ENCODE results near the gene PPTC7.
"Not testable (repeated sequence)": the region's sequence is repeated elsewhere in the genome, so short reads cannot be mapped to it uniquely, and the experiment has no call there.

PPTC7 gene

DNA sequence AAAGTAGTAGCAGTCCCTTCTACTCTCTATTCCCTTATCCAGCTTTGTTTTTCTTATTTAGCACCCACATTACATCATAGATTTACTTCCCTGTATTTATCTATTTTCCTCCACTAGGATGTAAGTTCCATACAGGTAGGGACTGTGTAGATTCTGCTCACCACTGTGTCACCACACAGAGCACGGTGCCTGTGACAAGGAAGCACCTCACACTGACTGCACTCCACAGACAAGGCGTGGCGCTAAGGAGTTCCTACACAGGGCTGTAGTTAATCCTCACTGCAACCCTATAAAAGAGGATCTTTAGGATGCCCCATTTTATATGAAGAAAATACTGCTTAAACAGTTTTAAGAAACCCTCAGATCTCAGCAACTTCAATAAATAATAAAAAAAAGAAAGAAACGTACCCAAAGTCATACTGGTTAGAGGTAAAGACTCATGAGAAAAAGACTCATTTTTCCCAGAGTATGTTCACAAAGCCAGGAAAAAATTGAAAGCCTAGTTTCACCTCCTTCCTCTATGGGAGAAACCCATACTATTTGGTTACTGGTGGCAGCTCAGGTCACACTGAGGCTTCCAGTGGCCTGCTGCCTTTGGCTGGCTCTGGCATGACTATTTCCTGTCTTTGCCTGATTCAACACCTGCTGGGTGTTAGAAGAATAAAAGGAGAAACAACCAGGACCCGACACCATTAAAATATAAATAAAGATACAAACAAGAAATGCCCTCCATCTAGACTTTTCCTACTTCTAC, 44.1 kb downstream of the PPTC7 start:
- in situ Hi-C loops (cut with MboI; ENCODE audit: low sequenced_read_pairs): no loop called here

GRCh38 chr12:110537605-110538409, 45.3 kb downstream of the PPTC7 start:
- in situ Hi-C loops (cut with MboI; ENCODE audit: low sequenced_read_pairs): no loop called here

DNA sequence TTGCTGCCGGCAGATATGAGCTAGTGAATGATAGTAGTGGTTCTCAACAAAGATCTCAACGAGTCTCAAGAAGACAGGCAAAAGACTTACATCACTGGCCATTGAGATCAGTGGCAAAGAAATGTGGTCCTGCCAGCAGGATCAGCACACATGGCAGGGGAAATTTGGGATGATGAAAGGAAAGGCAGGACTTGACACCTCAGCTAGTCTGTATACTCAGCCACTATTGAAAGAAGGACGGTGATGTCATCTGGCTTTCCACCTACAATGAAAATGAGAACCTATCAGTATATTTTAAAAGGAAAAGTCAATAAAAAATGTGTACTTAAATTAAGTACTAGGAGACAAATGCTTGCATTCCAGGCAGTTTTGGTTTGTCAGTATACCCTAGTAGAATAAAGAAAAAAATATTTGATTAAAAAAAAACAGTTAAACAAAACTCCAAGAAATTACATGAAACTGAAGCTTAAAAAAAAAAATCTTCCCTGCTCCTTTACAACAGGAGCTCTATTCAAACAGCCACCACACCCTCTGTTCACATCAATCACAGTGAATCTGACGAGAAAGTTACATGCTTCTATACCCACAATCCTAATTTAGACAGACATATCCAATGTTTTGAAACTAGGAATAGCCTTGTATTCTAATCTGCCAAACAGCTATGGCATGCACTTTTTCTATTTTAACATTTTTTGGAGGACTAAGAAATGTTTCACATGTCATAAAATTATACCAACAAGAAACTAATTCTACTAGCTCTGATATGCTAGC, 46.1 kb downstream of the PPTC7 start:
- in situ Hi-C loops (cut with MboI; ENCODE audit: low sequenced_read_pairs): no loop called here

DNA sequence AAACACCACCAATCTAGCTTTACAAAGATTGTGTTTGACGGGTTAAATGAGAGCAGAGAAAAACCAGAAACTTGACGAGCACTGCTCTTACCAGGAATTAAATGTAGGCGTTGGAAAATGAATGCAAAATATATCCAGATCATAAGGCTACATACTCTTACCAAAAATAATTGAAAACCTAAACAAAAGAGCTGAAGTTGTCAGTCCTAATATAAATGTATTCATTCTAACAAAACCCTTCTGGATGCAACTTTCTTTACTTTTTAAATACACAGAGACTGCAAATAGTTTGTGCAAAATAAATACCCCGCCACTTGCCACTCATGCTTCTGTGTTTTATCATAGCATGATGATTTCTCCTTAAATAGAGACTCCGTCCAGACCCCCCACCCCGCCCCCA, 48.3 kb downstream of the PPTC7 start:
- in situ Hi-C loops (cut with MboI; ENCODE audit: low sequenced_read_pairs): no loop called here

DNA sequence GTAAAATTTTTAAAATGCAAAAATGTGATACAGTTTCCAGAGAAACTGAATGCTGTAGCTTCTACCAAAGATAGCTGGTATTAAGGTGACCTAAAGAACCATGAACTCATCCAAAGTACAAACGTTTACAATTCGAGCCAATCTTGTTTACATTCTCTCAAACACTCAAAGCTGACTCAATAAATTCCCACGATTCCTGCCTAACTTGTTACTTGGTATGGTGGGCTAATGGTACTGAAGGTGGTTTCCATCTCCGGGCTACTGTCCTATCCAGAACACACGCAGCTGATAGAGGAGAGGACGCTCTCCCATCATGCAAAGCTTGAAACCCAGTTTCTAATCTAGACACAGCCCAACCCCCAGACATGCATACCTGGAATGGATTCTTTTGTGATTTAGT, 49.5 kb downstream of the PPTC7 start:
- in situ Hi-C loops (cut with MboI; ENCODE audit: low sequenced_read_pairs): no loop called here

DNA sequence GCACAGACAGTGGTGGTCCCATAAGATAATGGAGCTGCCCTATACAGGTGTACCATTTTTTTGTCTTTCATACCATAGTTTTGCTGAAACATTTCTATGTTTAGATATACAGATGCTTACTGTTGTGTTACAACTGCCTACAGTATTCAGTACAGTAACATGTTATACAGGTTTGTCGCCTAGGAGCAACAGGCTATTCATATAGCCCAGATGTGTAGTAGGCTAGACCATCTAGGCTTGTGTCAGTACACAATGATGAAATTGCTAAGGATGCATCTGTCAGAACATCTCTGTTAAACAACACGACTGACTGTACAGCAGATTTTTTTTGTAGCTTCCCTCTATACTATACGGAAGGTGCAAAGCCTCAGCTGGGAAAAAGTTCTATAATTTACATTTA, 50.5 kb downstream of the PPTC7 start:
- in situ Hi-C loops (cut with MboI; ENCODE audit: low sequenced_read_pairs): no loop called here

DNA sequence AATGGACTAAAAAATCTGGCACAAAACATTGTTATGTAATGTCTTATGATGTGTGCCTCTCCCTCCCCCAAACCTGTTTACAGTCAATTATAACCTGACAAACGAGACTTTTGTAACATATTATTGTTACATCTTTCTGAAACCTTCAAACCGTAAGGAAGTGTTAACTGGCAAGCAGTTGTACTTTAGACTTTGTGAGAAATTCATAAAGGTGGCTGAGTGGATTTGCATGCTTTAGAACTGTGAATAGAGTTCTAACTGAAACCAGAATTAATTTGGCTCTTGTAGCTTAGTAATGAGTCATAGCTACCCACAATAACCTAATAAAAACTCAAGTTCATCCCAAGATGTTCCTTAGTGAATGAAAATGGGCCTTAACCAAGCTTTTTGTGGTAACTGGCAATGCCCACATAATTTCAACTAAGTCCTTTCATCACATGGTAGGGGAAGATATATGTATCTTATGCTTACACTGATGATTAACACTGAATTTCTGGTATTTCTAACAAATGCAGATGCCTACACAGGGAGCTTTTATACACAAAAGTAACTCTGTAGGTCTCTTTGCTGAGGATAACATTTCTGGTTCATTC, 51.3 kb downstream of the PPTC7 start:
- in situ Hi-C loops (cut with MboI; ENCODE audit: low sequenced_read_pairs): no loop called here

- in situ Hi-C loops (cut with MboI; ENCODE audit: low sequenced_read_pairs): no loop called here
These were observed 52.6 kb downstream of the PPTC7 start for GRCh38 chr12:110530511-110530910.

GRCh38 chr12:110528277-110528839, 54.8 kb downstream of the PPTC7 start:
- in situ Hi-C loops (cut with MboI; ENCODE audit: low sequenced_read_pairs): no loop called here

GRCh38 chr12:110520876-110521712, 62.0 kb downstream of the PPTC7 start:
- in situ Hi-C loops (cut with MboI; ENCODE audit: low sequenced_read_pairs): not testable (repeated sequence)

GRCh38 chr12:110518014-110518413, 65.1 kb downstream of the PPTC7 start:
- in situ Hi-C loops (cut with MboI; ENCODE audit: low sequenced_read_pairs): loop anchor here (10.0 kb wide), 1 partner anchor 77 kb away; no protein-coding TSS in a partner anchor

GRCh38 chr12:110516995-110517394, 66.1 kb downstream of the PPTC7 start:
- in situ Hi-C loops (cut with MboI; ENCODE audit: low sequenced_read_pairs): loop anchor here (10.0 kb wide), 1 partner anchor 78 kb away; no protein-coding TSS in a partner anchor

DNA sequence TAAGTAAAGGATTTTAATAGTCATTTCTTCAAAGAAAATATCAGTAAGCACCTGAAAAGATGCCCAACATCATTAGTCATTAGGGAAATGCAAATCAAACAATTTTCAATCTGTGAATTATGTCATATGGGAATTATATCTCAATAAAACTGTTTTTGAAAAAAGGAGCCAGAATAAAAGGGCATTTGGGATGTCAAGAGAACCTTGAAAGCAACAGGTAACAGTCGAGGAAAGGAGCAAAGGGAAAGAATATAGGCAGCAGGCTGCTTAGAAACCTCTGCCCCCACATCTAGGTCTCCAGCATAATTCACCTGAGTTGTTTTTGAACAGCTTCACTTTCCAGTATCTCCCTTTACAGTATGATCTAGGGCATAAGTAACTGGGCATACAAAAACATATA, 68.8 kb downstream of the PPTC7 start:
- in situ Hi-C loops (cut with MboI; ENCODE audit: low sequenced_read_pairs): loop anchor here (10.0 kb wide), 1 partner anchor 80 kb away; no protein-coding TSS in a partner anchor

DNA sequence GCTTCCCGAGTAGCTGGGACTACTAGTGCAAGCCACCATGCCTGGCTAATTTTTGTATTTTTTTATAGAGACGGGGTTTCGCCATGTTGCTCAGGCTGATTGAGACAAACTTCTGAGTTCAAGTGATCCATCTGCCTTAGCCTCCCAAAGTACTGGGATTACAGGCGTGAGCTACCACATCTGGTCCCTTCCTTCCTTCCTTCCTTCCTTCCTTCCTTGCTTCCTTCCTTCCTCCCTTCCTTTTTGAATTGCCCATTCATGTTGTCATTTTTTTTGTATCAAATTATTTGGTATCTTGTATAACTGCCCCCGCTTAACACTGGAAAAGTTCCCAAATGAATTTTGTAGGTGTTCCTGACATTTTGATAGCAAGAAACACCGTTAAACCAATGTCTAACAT, 69.3 kb downstream of the PPTC7 start:
- in situ Hi-C loops (cut with MboI; ENCODE audit: low sequenced_read_pairs): loop anchor here (10.0 kb wide), 1 partner anchor 81 kb away; no protein-coding TSS in a partner anchor

DNA sequence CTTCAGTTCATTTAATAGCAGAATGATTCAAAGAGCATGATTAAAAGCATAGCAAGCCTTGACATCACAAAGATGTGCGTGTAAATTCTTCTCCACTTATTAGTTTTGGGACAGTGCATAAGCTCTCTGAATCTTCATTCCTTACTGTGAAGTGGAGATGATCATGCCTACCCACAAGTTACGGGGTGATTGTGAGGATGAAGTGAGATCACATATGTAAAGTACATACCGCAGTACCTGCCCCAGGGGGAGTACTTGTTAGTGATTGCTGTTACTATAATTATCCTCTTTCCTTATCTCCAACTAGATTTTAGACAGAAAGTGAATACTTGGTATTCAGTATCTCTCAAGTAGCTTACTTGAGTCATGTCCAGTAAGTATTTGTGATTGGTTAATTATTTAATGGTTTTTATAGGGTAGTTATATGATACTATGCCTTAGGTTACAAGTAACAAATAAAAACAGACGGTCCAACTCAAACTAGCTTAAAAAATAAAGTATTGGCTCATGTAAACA, 75.0 kb downstream of the PPTC7 start:
- in situ Hi-C loops (cut with MboI; ENCODE audit: low sequenced_read_pairs): no loop called here

DNA sequence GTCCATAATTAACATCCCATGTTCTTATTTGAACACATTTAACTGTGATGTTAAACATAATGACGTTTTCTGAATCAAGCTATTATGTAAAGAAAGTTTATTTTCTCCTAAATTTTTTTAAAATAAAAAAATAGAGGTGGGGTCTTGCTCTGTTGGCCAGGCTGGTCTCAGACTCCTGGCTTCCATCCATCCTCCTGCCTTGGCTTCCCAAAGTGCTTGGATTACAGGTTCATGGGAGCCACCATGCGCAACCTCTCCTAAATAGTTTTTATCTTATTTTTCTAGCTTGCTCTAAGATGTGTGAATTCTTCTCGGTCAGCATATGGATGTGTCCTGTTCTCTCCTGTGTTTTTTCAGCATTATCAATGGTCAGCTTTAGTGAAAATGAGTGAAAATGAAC, 77.8 kb downstream of the PPTC7 start:
- in situ Hi-C loops (cut with MboI; ENCODE audit: low sequenced_read_pairs): no loop called here

GRCh38 chr12:110503432-110503831, 79.7 kb downstream of the PPTC7 start:
- in situ Hi-C loops (cut with MboI; ENCODE audit: low sequenced_read_pairs): no loop called here

DNA sequence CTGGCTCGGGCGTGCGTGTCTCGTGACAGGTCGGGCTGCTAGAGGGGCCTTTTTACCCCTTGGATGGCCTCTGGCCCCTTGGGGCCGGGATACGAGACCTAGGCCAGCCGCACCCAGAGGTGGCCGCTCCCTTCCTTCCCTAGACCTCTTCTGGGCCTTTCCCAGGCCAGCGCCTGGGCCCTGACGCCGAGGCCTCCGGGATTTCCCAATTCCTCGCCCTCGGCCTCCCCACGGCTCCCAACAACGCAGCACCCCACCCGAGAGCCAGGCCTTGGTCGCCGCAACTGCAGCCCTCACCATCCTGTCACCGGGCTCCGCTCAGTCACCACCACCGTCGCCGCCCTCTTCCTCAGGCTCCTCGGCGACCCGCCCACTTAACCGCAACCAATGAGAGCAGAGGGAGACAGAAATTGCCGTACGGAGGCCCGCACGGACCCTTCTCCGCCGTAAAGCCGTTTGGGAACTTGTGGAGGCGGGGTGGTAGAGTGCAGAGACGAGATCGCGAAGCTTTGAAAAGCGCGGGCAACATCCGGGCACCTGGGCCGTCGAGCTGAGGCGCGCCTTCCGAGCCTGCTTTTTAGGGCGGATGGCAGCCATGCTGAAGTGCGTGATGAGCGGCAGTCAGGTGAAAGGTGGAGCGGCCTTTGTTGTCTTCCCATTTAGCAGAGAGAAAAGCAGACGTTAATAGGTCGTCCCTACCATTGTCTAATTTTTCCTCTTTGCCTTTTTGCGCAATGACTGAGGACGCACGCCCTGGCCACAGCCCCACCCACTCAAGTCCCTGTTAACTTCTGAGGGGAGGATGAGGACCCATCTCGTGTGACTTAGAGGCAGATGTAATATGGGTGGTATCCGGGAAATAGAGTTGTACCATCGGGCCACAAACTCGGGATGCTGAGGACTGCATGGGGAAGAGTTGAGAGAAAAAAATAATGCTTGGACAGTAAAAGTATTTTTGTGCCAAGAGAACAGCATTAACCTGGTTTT, 81.1 kb downstream of the PPTC7 start, which contains the start of the genes RAD9B and VPS29:
RAD9B (plus strand) TSS at position 580 of the 987 bp plus-strand sequence; CDS start at position 587, 7 bp downstream.
VPS29 (minus strand) TSS at position 360 of the 987 bp plus-strand sequence; CDS start at position 300, 60 bp downstream.
- in situ Hi-C loops (cut with MboI; ENCODE audit: low sequenced_read_pairs): no loop called here

Measured in HL-60/S4 (cell line).